HEK293T (cell line): ENCODE measurements around the gene TNFAIP6.

Experiments
- CTBP1 ChIP-seq: fragments of 450-650 bp; IDR thresholded peaks from 2 replicates; pipeline ENCODE4 v1.6.1; 2016; ENCODE audit warnings: borderline replicate concordance
- PKNOX1 ChIP-seq: fragments of 450-650 bp; IDR thresholded peaks from 2 replicates; pipeline ENCODE4 v1.6.1; 2016

GRCh38 chr2:151403914-151404313 lies 46.5 kb downstream of the TNFAIP6 start:
- no peak for TF ChIP-seq CTBP1
- TF ChIP-seq PKNOX1, result no peak
